Activated CD4-positive, CD25-positive, alpha-beta regulatory T cell treated with anti-CD3 and anti-CD28 coated beads, Interleukin-2, amount 50 U/mL, for 72 hours (primary cell): Measurements from ENCODE around the gene KRTAP25-1.

Source experiments
- DNase-seq: peaks from one replicate; pipeline ENCODE4 v3.0.0; 2021

The KRTAP25-1 gene

GRCh38 chr21:30289215-30289614 is at the start of gene KRTAP25-1:
Gene KRTAP25-1 (minus strand): TSS chr21:30289514. CDS start chr21:30289490, 24 bp downstream.
- no peak for DNase-seq

- DNase-seq: no peak
Measured at GRCh38 chr21:30338717-30339116, 49.4 kb upstream of the KRTAP25-1 start.

- no peak for DNase-seq
Measured at GRCh38 chr21:30337772-30338171, 48.5 kb upstream of the KRTAP25-1 start.

GRCh38 chr21:30337276-30337744 is 48.0 kb upstream of the KRTAP25-1 start, which contains the start of gene KRTAP27-1:
Gene KRTAP27-1 (minus strand): TSS chr21:30337694. CDS start chr21:30337668, 26 bp downstream.
- DNase-seq: no peak

- DNase-seq: no peak
Measured at GRCh38 chr21:30336596-30336995, 47.3 kb upstream of the KRTAP25-1 start.

GRCh38 chr21:30333736-30334135 is 44.4 kb upstream of the KRTAP25-1 start:
- DNase-seq: no peak

GRCh38 chr21:30332681-30333080 is 43.4 kb upstream of the KRTAP25-1 start:
- DNase-seq: no peak

GRCh38 chr21:30329203-30329875 is 40.0 kb upstream of the KRTAP25-1 start:
- DNase-seq: no peak

- DNase-seq: no peak
Measured at GRCh38 chr21:30326390-30326789, 37.1 kb upstream of the KRTAP25-1 start.

GRCh38 chr21:30320215-30320614 is 30.9 kb upstream of the KRTAP25-1 start, which contains the start of gene KRTAP26-1:
Gene KRTAP26-1 (minus strand): TSS chr21:30320315. CDS start chr21:30320035, 280 bp downstream.
- no peak for DNase-seq

- DNase-seq: no peak
Measured at GRCh38 chr21:30315701-30316100, 26.4 kb upstream of the KRTAP25-1 start.

GRCh38 chr21:30306884-30307283 is 17.6 kb upstream of the KRTAP25-1 start:
- no peak for DNase-seq

- DNase-seq: no peak
Measured at GRCh38 chr21:30305136-30305535, 15.8 kb upstream of the KRTAP25-1 start.

GRCh38 chr21:30282850-30283249 is 6.5 kb downstream of the KRTAP25-1 start, which contains the start of gene KRTAP24-1:
Gene KRTAP24-1 (minus strand): TSS chr21:30282950. CDS start chr21:30282932, 18 bp downstream.
- DNase-seq: no peak

- no peak for DNase-seq
Measured at GRCh38 chr21:30271611-30272010, 17.7 kb downstream of the KRTAP25-1 start.

GRCh38 chr21:30271156-30271555 is 18.2 kb downstream of the KRTAP25-1 start:
- no peak for DNase-seq

GRCh38 chr21:30269803-30270530 is 19.3 kb downstream of the KRTAP25-1 start:
- DNase-seq: no peak

GRCh38 chr21:30268608-30269197 is 20.6 kb downstream of the KRTAP25-1 start:
- DNase-seq: no peak

- DNase-seq: no peak
Measured at GRCh38 chr21:30257773-30258172, 31.5 kb downstream of the KRTAP25-1 start.

GRCh38 chr21:30256100-30256499 is 33.2 kb downstream of the KRTAP25-1 start:
- no peak for DNase-seq

- DNase-seq: no peak
Measured at GRCh38 chr21:30255679-30256078, 33.6 kb downstream of the KRTAP25-1 start.

GRCh38 chr21:30251781-30252180 is 37.5 kb downstream of the KRTAP25-1 start:
- DNase-seq: no peak

GRCh38 chr21:30249936-30250335 is 39.4 kb downstream of the KRTAP25-1 start:
- no peak for DNase-seq

GRCh38 chr21:30248844-30249243 is 40.5 kb downstream of the KRTAP25-1 start:
- DNase-seq: no peak
